ENCODE results near the gene SERPINB7. TPM values are rescaled to one million over a fixed set of nuclear protein-coding genes. Genes with fewer than 3 reads are reported as not detected.
A peak's percentile ranks its signal among the peaks of the same experiment; 100 is the strongest.
"Not testable (repeated sequence)": the region's sequence is repeated elsewhere in the genome, so short reads cannot be mapped to it uniquely, and the experiment has no call there.

The SERPINB7 gene
- under 1 TPM; 0.32 to 0.76 (median 0.47) TPM for polyA plus RNA-seq (ENCODE audit: insufficient read length in 3 of 3)

GRCh38 chr18:63775166-63775730, at the start of gene SERPINB7:
Gene SERPINB7, plus strand, starts transcription at chr18:63775418. Its CDS starts 6,955 bp downstream, at chr18:63782373.
- no peak for DNase-seq (ENCODE audit: low read depth in 3 of 3, low spot score in 2 of 3)

GRCh38 chr18:63725682-63726480, 49.3 kb upstream of the SERPINB7 start:
- DNase-seq (ENCODE audit: low read depth in 3 of 3, low spot score in 2 of 3): peak in 1 of 3 donors; percentile 10

GRCh38 chr18:63730773-63731172, 44.4 kb upstream of the SERPINB7 start:
- DNase-seq (ENCODE audit: low read depth in 3 of 3, low spot score in 2 of 3): no peak

GRCh38 chr18:63731215-63731614, 44.0 kb upstream of the SERPINB7 start:
- DNase-seq (ENCODE audit: low read depth in 3 of 3, low spot score in 2 of 3): no peak

- DNase-seq (ENCODE audit: low read depth in 3 of 3, low spot score in 2 of 3): no peak
These were observed 38.3 kb upstream of the SERPINB7 start for GRCh38 chr18:63736876-63737275.

GRCh38 chr18:63741769-63742168, 33.4 kb upstream of the SERPINB7 start:
- DNase-seq (ENCODE audit: low read depth in 3 of 3, low spot score in 2 of 3): no peak

GRCh38 chr18:63747006-63747405, 28.2 kb upstream of the SERPINB7 start:
- no peak for DNase-seq (ENCODE audit: low read depth in 3 of 3, low spot score in 2 of 3)

- no peak for DNase-seq (ENCODE audit: low read depth in 3 of 3, low spot score in 2 of 3)
These were observed 25.7 kb upstream of the SERPINB7 start for GRCh38 chr18:63749489-63749888.

GRCh38 chr18:63752636-63753035, 22.6 kb upstream of the SERPINB7 start:
- no peak for DNase-seq (ENCODE audit: low read depth in 3 of 3, low spot score in 2 of 3)

GRCh38 chr18:63753676-63754075, 21.5 kb upstream of the SERPINB7 start:
- no peak for DNase-seq (ENCODE audit: low read depth in 3 of 3, low spot score in 2 of 3)

- no peak for DNase-seq (ENCODE audit: low read depth in 3 of 3, low spot score in 2 of 3)
These were observed 17.7 kb upstream of the SERPINB7 start for GRCh38 chr18:63757541-63757940.

- no peak for DNase-seq (ENCODE audit: low read depth in 3 of 3, low spot score in 2 of 3)
These were observed 16.5 kb upstream of the SERPINB7 start for GRCh38 chr18:63758615-63759240.

- not testable (repeated sequence) for DNase-seq (ENCODE audit: low read depth in 3 of 3, low spot score in 2 of 3)
These were observed 15.4 kb upstream of the SERPINB7 start for GRCh38 chr18:63759786-63760185.

- no peak for DNase-seq (ENCODE audit: low read depth in 3 of 3, low spot score in 2 of 3)
These were observed 12.7 kb upstream of the SERPINB7 start for GRCh38 chr18:63762518-63762917.

GRCh38 chr18:63763831-63764600, 11.2 kb upstream of the SERPINB7 start:
- DNase-seq (ENCODE audit: low read depth in 3 of 3, low spot score in 2 of 3): no peak

GRCh38 chr18:63765837-63766236, 9.4 kb upstream of the SERPINB7 start:
- no peak for DNase-seq (ENCODE audit: low read depth in 3 of 3, low spot score in 2 of 3)

GRCh38 chr18:63773551-63773950, 1.7 kb upstream of the SERPINB7 start:
- no peak for DNase-seq (ENCODE audit: low read depth in 3 of 3, low spot score in 2 of 3)

GRCh38 chr18:63774511-63774910, 707 bp upstream of the SERPINB7 start:
- no peak for DNase-seq (ENCODE audit: low read depth in 3 of 3, low spot score in 2 of 3)

- DNase-seq (ENCODE audit: low read depth in 3 of 3, low spot score in 2 of 3): no peak
These were observed 4.2 kb downstream of the SERPINB7 start for GRCh38 chr18:63779386-63779785.

GRCh38 chr18:63783394-63783793, 8.2 kb downstream of the SERPINB7 start:
- no peak for DNase-seq (ENCODE audit: low read depth in 3 of 3, low spot score in 2 of 3)
